ENCODE measurements around the gene KIAA1217. TPM values are rescaled to one million over a fixed set of nuclear protein-coding genes. Genes with fewer than 3 reads are reported as not detected.
A peak's percentile ranks its signal among the peaks of the same experiment; 100 is the strongest.

The KIAA1217 gene
- total and polyA plus RNA-seq, 2 of the 8 experiments (the other 6 are each of a cell fraction or from before 2014, with no cell fraction given): 4.5 to 15.6 TPM

- Histone ChIP-seq H4K20me1 (replicated peaks in 1 of 2; ENCODE audit: control insufficient read depth in 1 of 2, insufficient read depth in 2 of 2, low read length in 2 of 2) (no peaks in the 10 kb centered on the region), H4K8ac (ENCODE audit: extremely low read depth, insufficient read depth, low read length) (no peak overlapping the region), H3K4me3 (ENCODE audit: extremely low read depth in 1 of 4, insufficient read depth in 2 of 4, low read depth in 3 of 4, low read length in 4 of 4) (no peak overlapping the region), H2BK120ac (replicated peaks; ENCODE audit: low read depth, low read length) (no peak overlapping the region), H4K5ac (ENCODE audit: insufficient read length, low read depth, low read length) (no peak overlapping the region), H3K79me1 (ENCODE audit: low read depth, low read length) (no peaks in the 10 kb centered on the region), H3K9ac (replicated peaks in 1 of 4; ENCODE audit: extremely low read depth in 1 of 4, low read depth in 3 of 4, low read length in 3 of 4) (peak overlapping the region in 1 of 4 experiments; percentile 34; a peak in 1 of 7 replicates), H3K14ac (ENCODE audit: insufficient read length) (no peak overlapping the region), H3K4ac (replicated peaks; ENCODE audit: insufficient read length, low read depth, low read length) (no peak overlapping the region), H3K27me3 (replicated peaks in 1 of 4; ENCODE audit: control insufficient read depth in 3 of 4, extremely low read depth in 1 of 4, insufficient read depth in 3 of 4, low read length in 3 of 4) (no peaks in the 10 kb centered on the region), H4K91ac (replicated peaks; ENCODE audit: insufficient read length, low read length) (no peak overlapping the region), H3K79me2 (ENCODE audit: control insufficient read depth in 1 of 2, insufficient read depth in 2 of 2, low read length in 2 of 2) (no peaks in the 10 kb centered on the region), H3K36me3 (ENCODE audit: control insufficient read depth in 2 of 4, insufficient read depth in 4 of 4, low read length in 3 of 4) (peaks cover 0 to 2% (median 0%) of the 10 kb centered on the region in 4 experiments; a peak in 2 of 8 replicates), H3K27ac (ENCODE audit: low read depth, low read length) (no peak overlapping the region), H2BK15ac (ENCODE audit: low read length) (no peak overlapping the region), H3K23me2 (ENCODE audit: low read depth, low read length) (no peaks in the 10 kb centered on the region), H2BK5ac (ENCODE audit: low read depth, low read length) (no peak overlapping the region), H3K23ac (ENCODE audit: insufficient read length) (no peak overlapping the region), H3K4me2 (ENCODE audit: insufficient read depth in 1 of 2, low read depth in 2 of 2, low read length in 2 of 2) (no peak overlapping the region), H3K9me3 (ENCODE audit: insufficient read depth in 2 of 2, low read depth in 1 of 2, low read length in 1 of 2) (no peaks in the 10 kb centered on the region), H3K56ac (replicated peaks; ENCODE audit: insufficient read length, low read depth, low read length) (no peak overlapping the region), H3K4me1 (replicated peaks in 1 of 4; ENCODE audit: control insufficient read depth in 3 of 4, insufficient read depth in 4 of 4, low read length in 3 of 4) (peaks cover 0 to 11% (median 6%) of the 10 kb centered on the region in 4 experiments; a peak in 5 of 7 replicates), H2BK12ac (ENCODE audit: low read depth, low read length) (no peak overlapping the region), H2AFZ (ENCODE audit: low read length) (no peak overlapping the region), H3K18ac (ENCODE audit: extremely low read depth, low read length) (no peak overlapping the region), H2AK5ac (ENCODE audit: low read depth, low read length) (no peak overlapping the region), H2BK20ac (ENCODE audit: low read length) (no peak overlapping the region)
- TF ChIP-seq RBBP5 (IDR thresholded peaks at IDR 0.05; ENCODE audit: borderline replicate concordance, low read depth, low read length) (no peak), CHD2 (IDR thresholded peaks at IDR 0.05; ENCODE audit: low read length) (no peak), NANOG (IDR thresholded peaks at IDR 0.05; ENCODE audit: insufficient read depth, low read depth, low read length, poor library complexity, severe bottlenecking) (no peak), FOSL1 (IDR thresholded peaks at IDR 0.05; ENCODE audit: insufficient read depth, low read depth, low read length) (no peak), PHF8 (conservative IDR thresholded peaks at IDR 0.05; ENCODE audit: low read depth, low read length) (no peak), KDM4A (IDR thresholded peaks at IDR 0.05; ENCODE audit: low read depth, low read length, severe bottlenecking) (no peak), ZNF274 (IDR thresholded peaks at IDR 0.05; ENCODE audit: borderline replicate concordance, extremely low read depth, low read length) (no peak), CHD1 (IDR thresholded peaks at IDR 0.05; ENCODE audit: low read depth, low read length) (no peak), TBP (IDR thresholded peaks at IDR 0.05; ENCODE audit: low read depth, low read length) (no peak), ASH2L (IDR thresholded peaks at IDR 0.05; ENCODE audit: low read length) (no peak)
- CTCF ChIA-PET (ENCODE audit: partially characterized antibody): interaction anchor here (0.6 to 3.5 kb wide), 4 partner anchors 45 to 86 kb away, joined by 3 to 15 read pairs (median 3); no protein-coding TSS in a partner anchor
- FAIRE-seq (no peak), DNase-seq (ENCODE audit: low read depth in 1 of 2, low spot score in 2 of 2) (no peak)
- POLR2A ChIA-PET (ENCODE audit: partially characterized antibody): no interaction called here
- 87% methylated on average over 1 of the region's 1 CpG; no CpG with 5 or more reads in 1 of the 2 experiments for WGBS, 2 experiments (ENCODE audit: extremely low coverage in 1 of 2, insufficient coverage in 1 of 2, insufficient read length in 1 of 2, insufficient replicate concordance in 2 of 2, low coverage in 1 of 2, low lambda C conversion rate in 2 of 2, missing lambda C conversion rate in 1 of 2)
Measured at GRCh38 chr10:24438800-24439199, 229.9 kb downstream of the KIAA1217 start.

Measured in H1 (cell line).